CD14-positive monocyte (primary cell): ENCODE data around the gene ITSN1. TPM values are rescaled to one million over a fixed set of nuclear protein-coding genes. Genes with fewer than 3 reads are reported as not detected.

Source experiments
- DNase-seq, 3 donors: peaks; one replicate each; pipeline ENCODE4 v3.0.0-alpha.2; 2011 to 2022
- H2AFZ ChIP-seq: 2 replicates; pipeline ENCODE4 v1.6.0; 2012; ENCODE audit warnings: mild to moderate bottlenecking, low read depth, low read length, inconsistent platforms; ENCODE audit not compliant: insufficient read depth, poor library complexity, severe bottlenecking
- H3K27ac ChIP-seq, 2 donors: 1 replicate in 1 of 2; 2 replicates in 1 of 2; pipeline ENCODE4 v1.5.1; 2012 to 2013; ENCODE audit warnings: low read length in 2 of 2, control low read depth in 1 of 2, inconsistent platforms in 1 of 2, low read depth in 1 of 2, mild to moderate bottlenecking in 1 of 2
- H3K27me3 ChIP-seq, 2 donors: one replicate each; pipeline versions ENCODE4 v1.6.0 to v1.6.1; 2011 to 2013; ENCODE audit warnings: low read length in 2 of 2; ENCODE audit not compliant: control insufficient read depth in 2 of 2, insufficient read depth in 2 of 2
- H3K36me3 ChIP-seq, 2 donors: replicated peaks in 1 of 2; 1 replicate in 1 of 2; 2 replicates in 1 of 2; pipeline versions ENCODE4 v1.5.1 to v1.6.1; 2012 to 2013; ENCODE audit warnings: low read length in 2 of 2, control low read depth in 1 of 2, inconsistent platforms in 1 of 2, mild to moderate bottlenecking in 1 of 2; ENCODE audit not compliant: insufficient read depth in 2 of 2, control insufficient read depth in 1 of 2
- H3K4me1 ChIP-seq, 2 donors: 1 replicate in 1 of 2; 2 replicates in 1 of 2; pipeline versions ENCODE4 v1.5.1 to v1.6.1; 2012 to 2013; ENCODE audit warnings: low read length in 2 of 2, control low read depth in 1 of 2, inconsistent platforms in 1 of 2, mild to moderate bottlenecking in 1 of 2, moderate library complexity in 1 of 2; ENCODE audit not compliant: insufficient read depth in 2 of 2, control insufficient read depth in 1 of 2
- H3K4me2 ChIP-seq: replicated peaks from 2 replicates; pipeline ENCODE3; 2012; ENCODE audit warnings: low read length, moderate library complexity, mild to moderate bottlenecking; ENCODE audit not compliant: poor library complexity, severe bottlenecking; ENCODE audit errors: extremely low read depth
- H3K4me3 ChIP-seq, 3 experiments: fragments of 200-600 bp in 1 of 3; sonication (generic) in 1 of 3; replicated peaks in 1 of 3; 1 replicate in 2 of 3; 2 replicates in 1 of 3; pipeline ENCODE4 v1.5.1; 2011 to 2013; ENCODE audit warnings: low read length in 3 of 3, mild to moderate bottlenecking in 3 of 3, control low read depth in 2 of 3, low read depth in 2 of 3, inconsistent platforms in 1 of 3, moderate library complexity in 1 of 3
- H3K79me2 ChIP-seq: 2 replicates; pipeline ENCODE4 v1.6.0; 2012; ENCODE audit warnings: mild to moderate bottlenecking, control low read depth, inconsistent platforms, low read length, moderate library complexity; ENCODE audit not compliant: insufficient read depth
- H3K9ac ChIP-seq: 2 replicates; pipeline ENCODE4 v1.6.0; 2017; ENCODE audit warnings: low read length, mild to moderate bottlenecking; ENCODE audit not compliant: insufficient read depth, poor library complexity, severe bottlenecking
- H3K9me3 ChIP-seq, 2 donors: replicated peaks in 1 of 2; 1 replicate in 1 of 2; 2 replicates in 1 of 2; pipeline versions ENCODE4 v1.5.1 to v1.6.1; 2012 to 2013; ENCODE audit warnings: low read length in 2 of 2, control low read depth in 1 of 2; ENCODE audit not compliant: control insufficient read depth in 1 of 2, insufficient read depth in 1 of 2
- H4K20me1 ChIP-seq: 2 replicates; pipeline ENCODE4 v1.6.0; 2012; ENCODE audit warnings: mild to moderate bottlenecking, low read length, control low read depth, moderate library complexity; ENCODE audit not compliant: insufficient read depth
- H3K27ac Mint-ChIP-seq, 7 donors: one replicate each; pipeline ENCODE4 v1.8.0; 2020; ENCODE audit warnings: mild to moderate bottlenecking in 7 of 7, mixed read lengths in 7 of 7, moderate library complexity in 6 of 7, inconsistent platforms in 2 of 7
- H3K27me3 Mint-ChIP-seq, 3 donors: one replicate each; pipeline ENCODE4 v1.8.0; 2021 to 2022; ENCODE audit warnings: low read depth in 3 of 3, mild to moderate bottlenecking in 3 of 3, mixed read lengths in 3 of 3, moderate library complexity in 3 of 3, inconsistent platforms in 1 of 3
- H3K36me3 Mint-ChIP-seq, 2 donors: one replicate each; pipeline ENCODE4 v1.8.0; 2020; ENCODE audit warnings: mixed read lengths in 2 of 2, inconsistent platforms in 1 of 2, mild to moderate bottlenecking in 1 of 2
- H3K4me1 Mint-ChIP-seq: one replicate; pipeline ENCODE4 v1.8.0; 2020; ENCODE audit warnings: mild to moderate bottlenecking, mixed read lengths
- H3K4me3 Mint-ChIP-seq, 2 donors: one replicate each; pipeline ENCODE4 v1.8.0; 2020; ENCODE audit warnings: mild to moderate bottlenecking in 2 of 2, mixed read lengths in 2 of 2, moderate library complexity in 1 of 2
- H3K9me3 Mint-ChIP-seq, 7 donors: one replicate each; pipeline ENCODE4 v1.8.0; 2020 to 2022; ENCODE audit warnings: mixed read lengths in 7 of 7, mild to moderate bottlenecking in 6 of 7, moderate library complexity in 6 of 7, inconsistent platforms in 2 of 7
- WGBS: methylation state at CpG from one replicate; pipeline ENCODE4 v1.1.5; 2013; ENCODE audit warnings: missing lambda C conversion rate; ENCODE audit not compliant: insufficient coverage; 5-methylcytosine and 5-hydroxymethylcytosine counted together
- intact Hi-C, 2 donors: fragments of 100-400 bp; cut with micrococcal nuclease; formaldehyde crosslinking; loops; one replicate each; pipeline versions ENCODE4 v1.15.0 to v1.15.1; 2023
- polyA plus RNA-seq, 3 donors: library from polyadenylated mRNA; depleted of rRNA in 1 of 3; unstranded in 2 of 3; stranded (reverse) in 1 of 3; fragments of 300-500 nt in 2 of 3; fragments of >200 nt in 1 of 3; fragmentation: Illumina TruSeq in 2 of 3; gene quantifications; 1 replicate in 2 of 3; 2 replicates in 1 of 3; pipeline ENCODE4 v1.2.3, GENCODE V29; 2012 to 2021
- TF ChIP-seq, protein P1 (sequence below): fragments of 200-600 bp; IDR thresholded peaks from one replicate; pipeline ENCODE4 v1.8.0; 2022; ENCODE audit warnings: antibody characterized with exemption, mild to moderate bottlenecking

Gene ITSN1
- polyA plus RNA-seq, 3 donors = 4.7 to 10.3 (median 5.1) TPM

DNA sequence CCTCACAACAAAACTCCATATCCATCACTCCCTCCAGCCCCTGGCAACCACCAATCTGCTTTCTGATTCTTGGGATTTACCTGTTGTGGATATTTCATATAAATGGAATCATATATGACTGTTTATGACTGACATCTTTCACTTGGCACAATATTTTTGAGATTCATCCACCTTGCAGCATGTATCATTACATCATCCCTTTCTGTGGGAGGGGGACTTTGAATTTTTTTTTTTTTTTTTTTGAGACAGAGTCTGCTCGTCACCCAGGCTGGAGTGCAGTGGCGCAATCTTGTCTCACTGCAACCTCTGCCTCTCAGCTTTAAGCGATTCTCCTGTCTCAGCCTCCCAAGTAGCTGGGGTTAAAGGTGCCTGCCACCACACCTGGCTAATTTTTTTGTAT is 128.2 kb downstream of the ITSN1 start:
- Histone ChIP-seq H3K27ac (no peak overlapping the region), H3K79me2 (no peaks in the 10 kb centered on the region), H3K9me3 (no peaks in the 10 kb centered on the region), H3K4me1 (no peaks in the 10 kb centered on the region), H4K20me1 (no peaks in the 10 kb centered on the region), H2AFZ (no peak overlapping the region), H3K9ac (no peak overlapping the region), H3K4me3 (no peak overlapping the region), H3K4me2 (no peak overlapping the region), H3K36me3 (peaks cover 34 to 47% of the 10 kb centered on the region in 2 donors), H3K27me3 (no peaks in the 10 kb centered on the region)
- H3K36me3 Mint-ChIP-seq = peaks cover 56 to 66% of the 10 kb centered on the region in 2 donors
- WGBS = no CpG with 5 or more reads among the region's 3 CpGs
- TF ChIP-seq, protein P1, sequence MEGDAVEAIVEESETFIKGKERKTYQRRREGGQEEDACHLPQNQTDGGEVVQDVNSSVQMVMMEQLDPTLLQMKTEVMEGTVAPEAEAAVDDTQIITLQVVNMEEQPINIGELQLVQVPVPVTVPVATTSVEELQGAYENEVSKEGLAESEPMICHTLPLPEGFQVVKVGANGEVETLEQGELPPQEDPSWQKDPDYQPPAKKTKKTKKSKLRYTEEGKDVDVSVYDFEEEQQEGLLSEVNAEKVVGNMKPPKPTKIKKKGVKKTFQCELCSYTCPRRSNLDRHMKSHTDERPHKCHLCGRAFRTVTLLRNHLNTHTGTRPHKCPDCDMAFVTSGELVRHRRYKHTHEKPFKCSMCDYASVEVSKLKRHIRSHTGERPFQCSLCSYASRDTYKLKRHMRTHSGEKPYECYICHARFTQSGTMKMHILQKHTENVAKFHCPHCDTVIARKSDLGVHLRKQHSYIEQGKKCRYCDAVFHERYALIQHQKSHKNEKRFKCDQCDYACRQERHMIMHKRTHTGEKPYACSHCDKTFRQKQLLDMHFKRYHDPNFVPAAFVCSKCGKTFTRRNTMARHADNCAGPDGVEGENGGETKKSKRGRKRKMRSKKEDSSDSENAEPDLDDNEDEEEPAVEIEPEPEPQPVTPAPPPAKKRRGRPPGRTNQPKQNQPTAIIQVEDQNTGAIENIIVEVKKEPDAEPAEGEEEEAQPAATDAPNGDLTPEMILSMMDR = no peak
- peaks cover 6% of the 10 kb centered on the region for H3K4me1 Mint-ChIP-seq
- H3K4me3 Mint-ChIP-seq = no peak overlapping the region
- peaks cover 0 to 2% (median 0%) of the 10 kb centered on the region in 3 donors for H3K27me3 Mint-ChIP-seq
- peaks cover 0 to 9% (median 3%) of the 10 kb centered on the region in 7 donors for H3K9me3 Mint-ChIP-seq
- H3K27ac Mint-ChIP-seq = no peak overlapping the region
- DNase-seq = no peak
- intact Hi-C loops = no loop called here

DNA sequence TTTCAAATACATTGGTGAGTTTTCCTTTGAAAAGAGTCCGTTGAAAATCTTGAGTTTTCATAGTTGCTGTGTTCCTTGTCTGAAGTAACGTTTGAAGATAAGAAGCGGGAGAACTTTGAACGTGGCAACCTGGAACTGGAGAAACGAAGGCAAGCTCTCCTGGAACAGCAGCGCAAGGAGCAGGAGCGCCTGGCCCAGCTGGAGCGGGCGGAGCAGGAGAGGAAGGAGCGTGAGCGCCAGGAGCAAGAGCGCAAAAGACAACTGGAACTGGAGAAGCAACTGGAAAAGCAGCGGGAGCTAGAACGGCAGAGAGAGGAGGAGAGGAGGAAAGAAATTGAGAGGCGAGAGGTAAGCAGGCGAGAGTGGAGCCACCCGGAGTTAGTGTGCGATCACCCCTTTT is 129.7 kb downstream of the ITSN1 start:
- Mint-ChIP-seq H3K9me3 (peaks cover 0 to 9% (median 4%) of the 10 kb centered on the region in 7 donors), H3K4me1 (peaks cover 6% of the 10 kb centered on the region), H3K4me3 (no peak overlapping the region), H3K27me3 (peaks cover 0 to 2% (median 0%) of the 10 kb centered on the region in 3 donors), H3K27ac (no peak overlapping the region), H3K36me3 (peaks cover 57 to 64% of the 10 kb centered on the region in 2 donors)
- H3K9ac ChIP-seq = no peak overlapping the region
- no peaks in the 10 kb centered on the region for H3K4me1 ChIP-seq
- no peak overlapping the region for H2AFZ ChIP-seq
- no peak overlapping the region for H3K4me2 ChIP-seq
- H3K4me3 ChIP-seq = no peak overlapping the region
- H4K20me1 ChIP-seq = no peaks in the 10 kb centered on the region
- DNase-seq = no peak
- no peak overlapping the region for H3K27ac ChIP-seq
- no peaks in the 10 kb centered on the region for H3K9me3 ChIP-seq
- 98% methylated on average over 18 of the region's 18 CpGs for WGBS
- no peaks in the 10 kb centered on the region for H3K27me3 ChIP-seq
- H3K79me2 ChIP-seq = no peaks in the 10 kb centered on the region
- H3K36me3 ChIP-seq = peaks cover 31 to 44% of the 10 kb centered on the region in 2 donors
- TF ChIP-seq, protein P1 = no peak
- intact Hi-C loops = no loop called here
